Rectal smooth muscle tissue (tissue), 1 donor: Measurements from ENCODE around the gene UNC79.
A peak's percentile ranks its signal among the peaks of the same experiment; 100 is the strongest.

Source experiments
- H3K27ac ChIP-seq: one replicate; pipeline ENCODE4 v1.7.0; 2013; ENCODE audit warnings: low read depth, low read length, inconsistent platforms
- H3K27me3 ChIP-seq: one replicate; pipeline ENCODE4 v1.7.0; 2013; ENCODE audit warnings: low read length; ENCODE audit not compliant: control insufficient read depth, insufficient read depth
- H3K36me3 ChIP-seq: one replicate; pipeline ENCODE4 v1.7.0; 2013; ENCODE audit warnings: low read length; ENCODE audit not compliant: control insufficient read depth, insufficient read depth
- H3K4me1 ChIP-seq: one replicate; pipeline ENCODE4 v1.7.0; 2013; ENCODE audit warnings: low read length; ENCODE audit not compliant: control insufficient read depth, insufficient read depth
- H3K4me3 ChIP-seq: one replicate; pipeline ENCODE4 v1.7.0; 2013; ENCODE audit warnings: low read length
- H3K9ac ChIP-seq: one replicate; pipeline ENCODE4 v1.7.0; 2013; ENCODE audit warnings: low read length

The UNC79 gene

DNA sequence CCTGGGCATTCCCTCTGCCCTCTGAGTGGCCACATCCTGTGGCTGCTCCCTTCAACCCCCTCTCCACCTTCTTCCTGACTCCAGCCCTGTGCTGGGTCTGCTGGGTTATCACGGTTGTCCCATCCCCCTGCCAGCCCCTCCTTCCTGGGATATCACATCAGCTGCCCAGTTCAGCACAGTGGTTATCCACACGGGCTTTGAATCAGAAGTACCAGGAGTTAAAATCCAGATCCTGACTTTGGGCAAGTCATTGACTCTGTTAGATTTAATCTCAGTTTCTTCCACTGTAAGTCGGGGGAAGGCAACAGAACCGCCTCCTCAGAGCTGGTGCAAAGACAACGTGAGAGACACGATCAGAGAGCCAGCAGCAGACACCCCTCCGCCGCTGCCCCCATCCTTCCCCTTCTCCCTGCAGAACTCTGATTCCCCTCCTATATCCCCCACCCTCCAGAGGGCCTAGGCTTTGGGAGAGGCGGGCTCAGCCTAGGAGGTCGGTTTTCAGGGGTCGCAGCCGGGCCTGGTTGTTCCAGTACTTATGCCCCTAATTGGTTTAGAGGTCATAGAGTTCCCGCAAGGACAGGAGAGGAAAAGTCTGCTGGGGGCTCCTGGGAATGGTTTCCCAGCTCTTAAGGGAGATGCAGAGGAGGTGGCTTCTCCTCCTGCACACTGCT is 315.0 kb downstream of the UNC79 start:
- no peak overlapping the region for H3K9ac ChIP-seq
- no peaks in the 10 kb centered on the region for H3K27me3 ChIP-seq
- no peak overlapping the region for H3K4me3 ChIP-seq
- H3K27ac ChIP-seq, result peak overlapping the region; percentile 50
- H3K36me3 ChIP-seq, result no peaks in the 10 kb centered on the region
- peaks cover 10% of the 10 kb centered on the region for H3K4me1 ChIP-seq

DNA sequence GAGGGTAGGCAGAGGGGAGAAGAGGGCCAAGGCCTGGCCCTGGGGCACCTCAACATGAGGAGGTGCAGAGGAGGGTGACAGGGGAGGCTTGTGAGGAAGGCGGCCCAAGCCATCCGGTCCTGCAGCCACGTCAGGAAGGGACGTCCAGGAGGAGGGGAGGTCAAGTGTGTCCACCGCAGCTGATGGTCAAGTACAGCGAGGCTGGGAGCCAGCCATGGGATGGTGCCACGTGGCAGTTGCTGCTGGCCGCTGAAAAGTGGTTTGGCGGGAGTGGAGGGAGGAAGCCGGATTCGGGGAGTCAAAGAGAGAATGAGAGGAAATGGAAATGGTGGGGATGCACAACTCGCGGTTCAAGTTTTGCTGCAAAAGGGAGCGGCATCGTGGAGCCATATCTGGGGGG is 316.4 kb downstream of the UNC79 start:
- H3K4me1 ChIP-seq, result peaks cover 10% of the 10 kb centered on the region
- H3K27me3 ChIP-seq, result no peaks in the 10 kb centered on the region
- H3K36me3 ChIP-seq, result no peaks in the 10 kb centered on the region
- H3K4me3 ChIP-seq, result no peak overlapping the region
- H3K9ac ChIP-seq, result no peak overlapping the region
- peak overlapping the region; percentile 15 for H3K27ac ChIP-seq

DNA sequence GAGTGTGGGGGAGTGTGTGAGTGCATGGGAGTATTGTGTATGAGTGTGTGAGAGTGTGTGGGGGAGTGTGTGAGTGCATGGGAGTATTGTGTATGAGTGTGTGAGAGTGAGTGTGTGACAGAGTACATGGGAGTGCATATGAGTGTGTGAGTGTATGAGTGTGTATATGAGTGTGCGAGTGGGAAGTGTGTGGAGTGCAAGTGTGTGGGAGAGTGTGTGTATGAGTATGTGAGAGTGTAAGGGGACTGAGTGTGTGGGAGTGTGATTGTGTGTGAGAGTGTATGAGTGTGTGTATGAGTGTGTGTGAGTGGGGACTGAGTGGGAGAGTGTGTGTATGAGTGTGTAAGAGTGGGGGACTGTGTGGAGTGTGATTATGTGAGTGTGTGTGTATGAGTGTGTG is 316.8 kb downstream of the UNC79 start:
- Histone ChIP-seq H3K4me1 (peaks cover 9% of the 10 kb centered on the region), H3K27ac (peak overlapping the region; percentile 65), H3K9ac (no peak overlapping the region), H3K4me3 (no peak overlapping the region), H3K27me3 (no peaks in the 10 kb centered on the region), H3K36me3 (no peaks in the 10 kb centered on the region)

DNA sequence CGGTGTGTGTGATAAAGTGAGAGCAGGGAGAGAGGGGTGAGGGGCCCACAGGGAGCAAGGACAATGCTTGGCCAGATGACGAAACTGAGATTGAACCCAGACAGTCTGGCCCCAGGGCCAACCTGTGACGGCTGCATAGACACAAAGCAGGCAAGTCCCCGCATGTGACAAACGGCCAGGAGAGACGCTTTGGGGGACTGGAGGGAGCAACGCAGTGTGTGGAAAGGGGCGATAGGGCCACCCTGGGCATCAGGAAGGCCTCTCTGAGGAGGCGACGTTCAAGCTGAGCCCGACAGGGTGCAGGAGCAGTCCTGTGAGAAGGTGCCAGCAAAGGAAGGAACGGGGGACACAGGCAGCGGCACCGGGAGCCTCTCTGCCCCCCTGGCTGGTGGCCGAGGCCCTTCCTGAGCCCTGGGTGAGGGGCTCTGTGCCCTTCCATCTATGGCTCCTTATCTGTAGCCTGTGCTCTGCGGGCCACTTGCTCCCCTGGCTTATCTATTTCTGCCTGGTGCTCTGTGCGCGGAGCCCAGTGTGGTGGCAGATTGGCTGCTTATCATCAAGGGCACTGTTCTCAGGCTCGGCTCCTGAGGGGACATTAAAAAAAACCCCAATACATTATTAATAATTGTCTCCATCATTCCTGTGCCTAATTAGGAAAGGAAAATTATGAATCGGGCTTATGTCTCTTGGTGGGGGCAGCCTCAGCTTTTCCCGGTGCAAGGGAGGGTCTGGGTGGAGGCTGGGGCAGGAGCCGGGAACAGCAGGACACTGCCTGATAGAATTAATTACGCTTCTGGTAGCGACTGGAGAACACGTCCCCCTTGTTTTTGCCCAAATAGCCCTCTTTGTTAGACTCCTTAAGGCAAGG is 317.7 kb downstream of the UNC79 start:
- peaks cover 8% of the 10 kb centered on the region for H3K4me1 ChIP-seq
- H3K27ac ChIP-seq, result peak overlapping the region; percentile 65
- no peaks in the 10 kb centered on the region for H3K27me3 ChIP-seq
- H3K36me3 ChIP-seq, result no peaks in the 10 kb centered on the region
- no peak overlapping the region for H3K9ac ChIP-seq
- H3K4me3 ChIP-seq, result no peak overlapping the region

DNA sequence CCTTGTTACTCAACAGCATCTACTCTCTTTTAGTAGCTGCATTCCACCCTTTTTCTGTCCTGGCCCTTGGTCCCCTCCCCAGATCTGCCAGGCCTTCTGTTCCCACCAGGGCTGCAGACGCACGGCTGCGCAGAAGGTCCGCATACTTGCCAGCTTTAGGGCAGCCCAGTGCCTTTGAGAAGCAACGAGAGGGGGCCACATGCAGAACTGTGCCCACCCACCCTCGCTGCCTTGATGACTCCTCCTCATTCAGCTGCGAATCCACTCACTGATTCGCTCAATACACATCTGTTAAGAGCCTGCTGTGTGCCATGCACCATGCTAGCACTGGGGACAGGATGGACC is 318.3 kb downstream of the UNC79 start:
- Histone ChIP-seq H3K27me3 (no peaks in the 10 kb centered on the region), H3K4me1 (peaks cover 11% of the 10 kb centered on the region), H3K27ac (peak overlapping the region; percentile 51), H3K4me3 (no peak overlapping the region), H3K9ac (no peak overlapping the region), H3K36me3 (no peaks in the 10 kb centered on the region)

DNA sequence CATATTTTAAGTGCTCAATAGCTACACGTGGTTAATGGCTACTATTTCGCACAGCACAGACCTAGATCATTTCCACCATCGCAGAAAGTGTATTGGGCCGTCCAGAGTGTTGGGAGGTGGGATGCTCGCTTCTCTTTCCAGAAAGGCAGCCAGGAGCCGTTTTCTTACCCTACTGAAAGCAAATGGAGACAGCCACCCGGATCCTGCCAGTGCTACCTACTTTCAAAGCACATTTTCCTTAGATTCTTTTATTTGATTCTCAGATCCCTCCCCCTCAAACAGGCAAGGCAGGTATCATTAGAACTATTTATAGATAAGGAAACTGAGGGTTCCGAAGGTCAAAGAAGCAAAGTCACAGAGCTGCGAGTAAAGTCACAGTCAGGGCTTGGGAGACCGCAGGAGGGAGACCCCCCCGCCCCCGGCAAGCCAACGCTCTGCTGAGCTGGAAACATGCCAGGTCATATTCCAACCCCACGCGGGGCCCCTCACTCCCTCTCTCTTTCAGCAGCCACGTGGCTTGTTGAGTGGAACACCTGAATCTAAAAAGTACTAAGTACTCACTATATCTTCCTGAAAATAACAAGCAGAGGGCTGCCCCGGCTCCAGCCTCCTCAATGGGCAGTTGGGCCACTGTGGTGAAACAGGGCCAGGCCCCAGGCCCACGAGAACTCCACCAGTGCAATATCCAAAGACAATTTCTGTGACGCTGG is 321.4 kb downstream of the UNC79 start:
- no peak overlapping the region for H3K9ac ChIP-seq
- H3K36me3 ChIP-seq, result no peaks in the 10 kb centered on the region
- H3K27me3 ChIP-seq, result no peaks in the 10 kb centered on the region
- peaks cover 13% of the 10 kb centered on the region for H3K4me1 ChIP-seq
- H3K27ac ChIP-seq, result peak overlapping the region; percentile 38
- H3K4me3 ChIP-seq, result no peak overlapping the region

DNA sequence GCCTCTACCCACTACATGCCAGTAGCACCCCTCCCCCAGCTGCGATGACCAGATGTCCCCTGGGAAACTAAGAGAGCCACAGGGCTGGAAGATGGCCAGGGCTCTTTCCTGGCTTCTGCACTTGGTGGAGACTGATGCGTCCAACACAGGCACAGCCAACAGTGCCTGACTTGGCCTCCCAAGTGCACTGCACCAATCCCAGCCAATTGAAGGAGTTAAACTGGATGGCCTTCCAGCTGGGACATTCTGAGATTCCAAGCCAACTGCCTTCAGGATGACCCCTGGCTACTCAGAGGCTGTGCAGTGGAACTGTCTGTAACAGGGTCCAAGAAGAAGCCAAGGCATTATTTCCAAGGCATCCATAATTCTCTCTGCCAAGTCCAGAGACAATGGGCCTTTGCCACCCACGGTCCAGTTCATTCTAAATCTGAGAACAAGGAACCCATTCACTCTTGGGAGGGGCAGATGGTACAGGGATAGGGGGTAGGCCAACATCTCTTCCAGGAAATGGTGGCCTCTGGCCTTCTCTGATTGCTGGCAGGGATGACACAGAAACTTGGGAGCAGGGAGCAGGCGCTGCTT is 322.3 kb downstream of the UNC79 start:
- no peaks in the 10 kb centered on the region for H3K27me3 ChIP-seq
- no peak overlapping the region for H3K9ac ChIP-seq
- H3K4me3 ChIP-seq, result no peak overlapping the region
- peaks cover 12% of the 10 kb centered on the region for H3K4me1 ChIP-seq
- H3K36me3 ChIP-seq, result no peaks in the 10 kb centered on the region
- peak overlapping the region; percentile 38 for H3K27ac ChIP-seq

DNA sequence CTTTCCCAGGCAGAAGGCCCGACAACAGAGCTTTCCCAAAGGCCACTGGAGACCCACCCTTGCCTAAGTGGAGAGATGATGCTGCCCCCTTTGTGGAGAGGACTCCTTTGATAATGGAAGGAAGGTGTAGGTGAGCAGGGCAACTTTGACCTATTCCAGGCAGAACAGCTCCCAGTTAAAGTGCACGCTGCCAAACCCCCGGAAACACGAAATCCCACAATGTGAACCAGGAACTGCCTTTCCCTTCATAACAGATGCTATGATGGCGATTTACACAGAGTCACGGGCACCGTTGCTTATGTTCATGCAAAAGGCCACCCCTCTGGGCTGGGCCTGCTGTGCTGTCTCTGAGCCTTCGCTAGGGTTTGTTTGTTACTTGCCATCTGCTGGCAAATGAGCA is 322.9 kb downstream of the UNC79 start:
- H3K9ac ChIP-seq, result no peak overlapping the region
- H3K4me1 ChIP-seq, result peaks cover 7% of the 10 kb centered on the region
- H3K27me3 ChIP-seq, result no peaks in the 10 kb centered on the region
- no peaks in the 10 kb centered on the region for H3K36me3 ChIP-seq
- H3K4me3 ChIP-seq, result no peak overlapping the region
- H3K27ac ChIP-seq, result no peak overlapping the region

DNA sequence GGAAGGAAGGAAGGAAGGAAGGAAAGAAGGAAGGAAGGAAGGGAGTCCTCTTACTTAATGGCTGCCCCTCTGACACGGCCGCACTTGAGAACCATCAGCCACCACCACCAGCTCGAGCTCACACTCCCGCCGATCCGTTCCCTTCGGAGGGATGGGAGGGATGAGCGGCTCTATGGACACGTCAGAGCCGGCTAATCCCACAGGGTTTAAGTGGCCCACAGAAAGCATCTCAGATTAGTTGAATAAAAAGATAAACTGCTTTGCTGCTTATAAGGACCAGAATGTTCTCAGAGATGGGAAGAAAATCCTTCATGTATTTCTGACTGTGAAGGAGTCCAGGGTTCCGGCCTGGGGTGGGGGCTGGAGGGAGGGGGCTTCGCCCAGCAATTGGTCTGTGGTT is 326.5 kb downstream of the UNC79 start:
- peak overlapping the region; percentile 43 for H3K27ac ChIP-seq
- H3K36me3 ChIP-seq, result no peaks in the 10 kb centered on the region
- H3K9ac ChIP-seq, result no peak overlapping the region
- H3K27me3 ChIP-seq, result no peaks in the 10 kb centered on the region
- H3K4me3 ChIP-seq, result no peak overlapping the region
- peaks cover 37% of the 10 kb centered on the region for H3K4me1 ChIP-seq
